Esophagus squamous epithelium (tissue), 5 donors: ENCODE data around the gene TIE1. TPM values are rescaled to one million over a fixed set of nuclear protein-coding genes. Genes with fewer than 3 reads are reported as not detected.

Source experiments
- DNase-seq: peaks from one replicate; lab custom pipeline; 2025; lab: John Stamatoyannopoulos, UW
- H3K27ac ChIP-seq, 4 donors: fragments of 200-600 bp; sonication (generic); one replicate each; pipeline ENCODE4 v1.5.1; 2016 to 2019; ENCODE audit warnings: mild to moderate bottlenecking in 1 of 4
- H3K27me3 ChIP-seq, 4 donors: fragments of 200-600 bp; sonication (generic); 1 replicate in 3 of 4; 2 replicates in 1 of 4; pipeline versions ENCODE4 v1.5.1 to v1.6.0; 2017 to 2021; ENCODE audit warnings: antibody characterized with exemption in 1 of 4
- H3K36me3 ChIP-seq, 3 donors: fragments of 200-600 bp; sonication (generic); one replicate each; pipeline ENCODE4 v1.5.1; 2016 to 2019
- H3K4me1 ChIP-seq, 3 donors: fragments of 200-600 bp; sonication (generic); one replicate each; pipeline ENCODE4 v1.5.1; 2017 to 2019
- H3K4me3 ChIP-seq, 4 donors: fragments of 200-600 bp; sonication (generic); 1 replicate in 3 of 4; 2 replicates in 1 of 4; pipeline ENCODE4 v1.5.1; 2016 to 2019; ENCODE audit warnings: mild to moderate bottlenecking in 2 of 4, moderate library complexity in 1 of 4
- H3K9me3 ChIP-seq, 3 donors: fragments of 200-600 bp; sonication (generic); one replicate each; pipeline ENCODE4 v1.5.1; 2016 to 2019
- CTCF ChIP-seq, 6 experiments: fragments of 450-650 bp in 4 of 6; fragments of 200-600 bp in 2 of 6; sonication (generic) in 2 of 6; IDR thresholded peaks; one replicate each; pipeline ENCODE4 v1.5.1; 2016 to 2019; ENCODE audit warnings: antibody characterized with exemption in 6 of 6, mild to moderate bottlenecking in 4 of 6, moderate library complexity in 4 of 6
- POLR2A ChIP-seq, 4 donors: fragments of 450-650 bp; IDR thresholded peaks; one replicate each; pipeline ENCODE4 v1.6.1; 2017; ENCODE audit warnings: antibody characterized with exemption in 4 of 4, mild to moderate bottlenecking in 4 of 4, moderate library complexity in 3 of 4
- WGBS, 2 donors: methylation state at CpG; one replicate each; pipeline ENCODE4 v1.1.5; 2018; 5-methylcytosine and 5-hydroxymethylcytosine counted together
- intact Hi-C: fragments of 100-400 bp; cut with DNase I; formaldehyde crosslinking; loops from one replicate; pipeline ENCODE4 v1.15.0; 2022
- total RNA-seq, 4 donors: library from RNA; depleted of rRNA; stranded (reverse); fragments of >200 nt; gene quantifications; one replicate each; pipeline ENCODE4 v1.1.0, GENCODE V29; 2016
- donor health status: DM: yes; HTN: yes; CAD: no.

The TIE1 gene
- total RNA-seq, 4 donors from 2014 or later: 3.1 to 16.6 (median 5.9) TPM

- Histone ChIP-seq H3K9me3 (no peaks in the 10 kb centered on the region), H3K27ac (no peak overlapping the region), H3K4me1 (peaks cover 10 to 12% (median 11%) of the 10 kb centered on the region in 3 donors), H3K36me3 (no peaks in the 10 kb centered on the region), H3K27me3 (no peaks in the 10 kb centered on the region), H3K4me3 (no peak overlapping the region)
- 94 to 97% methylated on average over 5 of the region's 5 CpGs for WGBS, 2 donors
- intact Hi-C loops: no loop called here
- no peak for TF ChIP-seq POLR2A (IDR thresholded peaks at IDR 0.05)
- TF ChIP-seq CTCF (IDR thresholded peaks at IDR 0.05): no peak
- DNase-seq: no peak
These were observed 30.9 kb downstream of the TIE1 start for GRCh38 chr1:43331688-43332087.

GRCh38 chr1:43334453-43335205 is 33.8 kb downstream of the TIE1 start:
- DNase-seq: no peak

GRCh38 chr1:43337588-43337987 is 36.8 kb downstream of the TIE1 start, which contains the start of gene MPL:
TSS of gene MPL (plus strand) at chr1:43337818. CDS start at chr1:43337849, 31 bp downstream.
- no peak within 1 kb of the TSS for H3K27ac ChIP-seq
- WGBS, 2 donors: 58 to 70% methylated on average over 1 of the region's 3 CpGs
- H3K9me3 ChIP-seq: no peaks in the 10 kb centered on the region
- intact Hi-C loops: no loop called here
- no peaks in the 10 kb centered on the region for H3K4me1 ChIP-seq
- H3K36me3 ChIP-seq: no peaks in the 10 kb centered on the region
- no peaks in the 10 kb centered on the region for H3K27me3 ChIP-seq
- DNase-seq: no peak
- no peak within 1 kb of the TSS for H3K4me3 ChIP-seq
- TF ChIP-seq CTCF (IDR thresholded peaks at IDR 0.05): no peak
- TF ChIP-seq POLR2A (IDR thresholded peaks at IDR 0.05): no peak

More at GRCh38 chr1:43334453-43335205, 33.8 kb downstream of the TIE1 start:
- intact Hi-C loops: no loop called here
- Histone ChIP-seq H3K27ac (no peak overlapping the region), H3K9me3 (no peaks in the 10 kb centered on the region), H3K4me3 (no peak overlapping the region), H3K4me1 (peaks cover 9 to 11% (median 10%) of the 10 kb centered on the region in 3 donors), H3K36me3 (no peaks in the 10 kb centered on the region), H3K27me3 (no peaks in the 10 kb centered on the region)
- no peak for TF ChIP-seq POLR2A (IDR thresholded peaks at IDR 0.05)
- no peak for TF ChIP-seq CTCF (IDR thresholded peaks at IDR 0.05)
- WGBS, 2 donors: 59 to 73% methylated on average over 7 of the region's 7 CpGs

GRCh38 chr1:43338001-43338400 is 37.2 kb downstream of the TIE1 start:
- whole genome bisulfite sequencing, 2 donors: 70 to 73% methylated on average over 2 to 4 of the region's 5 CpGs

More at GRCh38 chr1:43338001-43338400, 37.2 kb downstream of the TIE1 start:
- Histone ChIP-seq H3K4me1 (peaks cover 0 to 3% (median 0%) of the 10 kb centered on the region in 3 donors), H3K36me3 (no peaks in the 10 kb centered on the region), H3K4me3 (no peak overlapping the region), H3K9me3 (no peaks in the 10 kb centered on the region), H3K27ac (no peak overlapping the region), H3K27me3 (no peaks in the 10 kb centered on the region)
- TF ChIP-seq CTCF (IDR thresholded peaks at IDR 0.05) (no peak), POLR2A (IDR thresholded peaks at IDR 0.05) (no peak)
- intact Hi-C loops: no loop called here
- DNase-seq: no peak
